HepG2 (cell line): Measurements from ENCODE around the gene CCT4.

Source experiments
- ATF3 ChIP-seq: sonication (generic); formaldehyde crosslinking; IDR thresholded peaks from 2 replicates; pipeline ENCODE4 v1.4.0; 2020; ENCODE audit warnings: missing genetic modification reagents
- BRF2 ChIP-seq: sonication (generic); formaldehyde crosslinking; IDR thresholded peaks from 2 replicates; pipeline ENCODE4 v1.8.1; 2022; ENCODE audit warnings: mild to moderate bottlenecking, missing genetic modification reagents
- PITX1 ChIP-seq: sonication (generic); formaldehyde crosslinking; IDR thresholded peaks from 2 replicates; pipeline ENCODE4 v1.5.1; 2020; ENCODE audit warnings: mild to moderate bottlenecking, missing genetic modification reagents
- POLR2A ChIP-seq, 2 experiments: IDR thresholded peaks; 2 replicates each; pipeline ENCODE4 v1.6.1; 2011; ENCODE audit warnings: low read depth in 2 of 2, low read length in 2 of 2, mild to moderate bottlenecking in 1 of 2, moderate library complexity in 1 of 2; ENCODE audit not compliant: insufficient read depth in 1 of 2

- no peak for TF ChIP-seq POLR2A (IDR thresholded peaks at IDR 0.05; ENCODE audit: insufficient read depth in 1 of 2, low read depth in 2 of 2, low read length in 2 of 2)
- TF ChIP-seq ATF3 (CRISPR knock-in tag), result no peak
- TF ChIP-seq PITX1 (CRISPR knock-in tag), result no peak
- TF ChIP-seq BRF2, result no peak
These were observed 66.2 kb downstream of the CCT4 start for GRCh38 chr2:61822255-61822654.
